ENCODE data around the gene NCDN. TPM values are rescaled to one million over a fixed set of nuclear protein-coding genes. Genes with fewer than 3 reads are reported as not detected.

Gene NCDN
- total and polyA plus RNA-seq, 2 experiments from 2014 or later, result 19.6 to 25.7 TPM

- no peak for DNase-seq (ENCODE audit: low spot score)
- no peaks in the 10 kb centered on the region for H3K27me3 ChIP-seq
- H3K4me3 ChIP-seq, result no peak overlapping the region
- H2AFZ ChIP-seq, result no peak overlapping the region
- peaks cover 7% of the 10 kb centered on the region for H3K79me2 ChIP-seq
- no peak overlapping the region for H3K27ac ChIP-seq
- H3K4me1 ChIP-seq (ENCODE audit: insufficient read depth), result no peaks in the 10 kb centered on the region
- no peaks in the 10 kb centered on the region for H4K20me1 ChIP-seq (ENCODE audit: insufficient read depth, poor library complexity, severe bottlenecking)
- no peak overlapping the region for H3K4me2 ChIP-seq
- no peaks in the 10 kb centered on the region for H3K36me3 ChIP-seq (replicated peaks; ENCODE audit: insufficient read depth, low read depth)
- TF ChIP-seq EZH2phosphoT487 (IDR thresholded peaks at IDR 0.05; ENCODE audit: low read depth, severe bottlenecking, unreplicated experiment) (no peak), CTCF (IDR thresholded peaks at IDR 0.05; ENCODE audit: poor library complexity) (no peak), EZH2 (IDR thresholded peaks at IDR 0.05; ENCODE audit: borderline replicate concordance) (no peak)
- H3K9me2 ChIP-seq (replicated peaks; ENCODE audit: insufficient read depth), result no peaks in the 10 kb centered on the region
- WGBS (ENCODE audit: low lambda C conversion rate, missing lambda C conversion rate), result 42% methylated on average over 4 of the region's 4 CpGs
- H3K9me3 ChIP-seq (ENCODE audit: low read depth), result no peaks in the 10 kb centered on the region
Observed at GRCh38 chr1:35605867-35606182, 48.2 kb downstream of the NCDN start.

- 99% methylated on average over 7 of the region's 7 CpGs for WGBS (ENCODE audit: low lambda C conversion rate, missing lambda C conversion rate)
- peaks cover 9% of the 10 kb centered on the region for H4K20me1 ChIP-seq (ENCODE audit: insufficient read depth, poor library complexity, severe bottlenecking)
Observed at GRCh38 chr1:35611655-35612054, 54.1 kb downstream of the NCDN start.

GRCh38 chr1:35615440-35615839 is 57.8 kb downstream of the NCDN start:
- 95% methylated on average over 8 of the region's 8 CpGs for WGBS (ENCODE audit: low lambda C conversion rate, missing lambda C conversion rate)
- Histone ChIP-seq H3K27ac (no peak overlapping the region), H3K4me3 (no peak overlapping the region), H4K20me1 (ENCODE audit: insufficient read depth, poor library complexity, severe bottlenecking) (peaks cover 9% of the 10 kb centered on the region), H3K27me3 (no peaks in the 10 kb centered on the region), H3K4me2 (no peak overlapping the region), H2AFZ (no peak overlapping the region), H3K36me3 (replicated peaks; ENCODE audit: insufficient read depth, low read depth) (no peaks in the 10 kb centered on the region), H3K79me2 (peaks cover 48% of the 10 kb centered on the region), H3K9me3 (ENCODE audit: low read depth) (no peaks in the 10 kb centered on the region), H3K4me1 (ENCODE audit: insufficient read depth) (no peaks in the 10 kb centered on the region), H3K9me2 (replicated peaks; ENCODE audit: insufficient read depth) (no peaks in the 10 kb centered on the region)
- no peak for DNase-seq (ENCODE audit: low spot score)
- TF ChIP-seq CTCF (IDR thresholded peaks at IDR 0.05; ENCODE audit: poor library complexity) (no peak), EZH2 (IDR thresholded peaks at IDR 0.05; ENCODE audit: borderline replicate concordance) (no peak), EZH2phosphoT487 (IDR thresholded peaks at IDR 0.05; ENCODE audit: low read depth, severe bottlenecking, unreplicated experiment) (no peak)

More at GRCh38 chr1:35611655-35612054, 54.1 kb downstream of the NCDN start:
- H3K4me1 ChIP-seq (ENCODE audit: insufficient read depth), result no peaks in the 10 kb centered on the region
- no peaks in the 10 kb centered on the region for H3K36me3 ChIP-seq (replicated peaks; ENCODE audit: insufficient read depth, low read depth)
- no peaks in the 10 kb centered on the region for H3K9me3 ChIP-seq (ENCODE audit: low read depth)
- H3K79me2 ChIP-seq, result peaks cover 28% of the 10 kb centered on the region
- no peak overlapping the region for H3K4me3 ChIP-seq
- no peak overlapping the region for H3K27ac ChIP-seq
- no peak for DNase-seq (ENCODE audit: low spot score)
- no peaks in the 10 kb centered on the region for H3K27me3 ChIP-seq
- no peak overlapping the region for H3K4me2 ChIP-seq
- TF ChIP-seq CTCF (IDR thresholded peaks at IDR 0.05; ENCODE audit: poor library complexity) (no peak), EZH2 (IDR thresholded peaks at IDR 0.05; ENCODE audit: borderline replicate concordance) (no peak), EZH2phosphoT487 (IDR thresholded peaks at IDR 0.05; ENCODE audit: low read depth, severe bottlenecking, unreplicated experiment) (no peak)
- no peaks in the 10 kb centered on the region for H3K9me2 ChIP-seq (replicated peaks; ENCODE audit: insufficient read depth)
- H2AFZ ChIP-seq, result no peak overlapping the region

Other genes starting within 250 kb of the NCDN start
- gene KIAA0319L, start 396 bp upstream of the NCDN start, total RNA-seq, result 77.7 and 82.3 TPM in 2 replicates
- 41.5 and 56.3 TPM in 2 replicates for gene KIAA0319L, start 396 bp upstream of the NCDN start, polyA plus RNA-seq
- gene TFAP2E, start 15.5 kb downstream of the NCDN start, total RNA-seq, result not detected in 2 replicates
- gene TFAP2E, start 15.5 kb downstream of the NCDN start, polyA plus RNA-seq, result 0.81 TPM in 1 of 2 replicates, not detected in the other
- gene PSMB2, start 83.7 kb downstream of the NCDN start, total RNA-seq, result 42.6 and 44.8 TPM in 2 replicates
- 93.8 and 98.8 TPM in 2 replicates for gene PSMB2, start 83.7 kb downstream of the NCDN start, polyA plus RNA-seq
- gene C1orf216, start 161.1 kb downstream of the NCDN start, total RNA-seq, result 6.3 and 9.1 TPM in 2 replicates
- gene C1orf216, start 161.1 kb downstream of the NCDN start, polyA plus RNA-seq, result 6.3 and 8.9 TPM in 2 replicates
- gene CLSPN, start 212.2 kb downstream of the NCDN start, total RNA-seq, result 3.7 and 4.7 TPM in 2 replicates
- gene CLSPN, start 212.2 kb downstream of the NCDN start, polyA plus RNA-seq, result 2.2 and 2.9 TPM in 2 replicates